Central memory CD4-positive, alpha-beta T cell (primary cell): ENCODE data around the gene SPINT4.
"Not testable (repeated sequence)": the region's sequence is repeated elsewhere in the genome, so short reads cannot be mapped to it uniquely, and the experiment has no call there.

Experiments used
- DNase-seq: peaks from one replicate; pipeline ENCODE4 v3.0.0; 2022
- total RNA-seq, 3 experiments: gene quantifications; one replicate each; lab custom pipeline; 2026; lab: John Stamatoyannopoulos, UW

Gene SPINT4
- total RNA-seq, result 0 reads per million in 3 experiments

GRCh38 chr20:45722047-45722446 lies at the start of gene SPINT4:
TSS of gene SPINT4 (plus strand) at chr20:45722347. CDS start at chr20:45722368, 21 bp downstream.
- no peak for DNase-seq

DNA sequence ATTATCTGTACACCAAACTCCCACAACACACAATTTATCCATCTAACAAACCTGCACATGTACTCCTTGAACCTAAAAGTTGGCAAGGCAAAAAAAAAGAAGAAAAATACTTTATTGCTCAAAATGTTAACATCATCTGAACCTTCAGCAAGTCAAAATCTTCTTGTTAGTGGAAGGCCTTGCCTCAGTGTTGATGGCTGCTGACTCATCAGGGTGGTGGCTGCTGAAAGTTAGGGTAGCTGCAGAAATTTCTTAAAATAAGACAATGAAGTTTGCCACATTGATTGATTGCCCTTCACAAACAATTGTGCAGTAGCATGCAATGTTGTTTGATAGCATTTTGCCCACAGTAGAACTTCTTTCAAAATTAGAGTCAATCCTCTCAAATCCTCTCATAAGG lies 49.4 kb upstream of the SPINT4 start:
- DNase-seq, result no peak

DNA sequence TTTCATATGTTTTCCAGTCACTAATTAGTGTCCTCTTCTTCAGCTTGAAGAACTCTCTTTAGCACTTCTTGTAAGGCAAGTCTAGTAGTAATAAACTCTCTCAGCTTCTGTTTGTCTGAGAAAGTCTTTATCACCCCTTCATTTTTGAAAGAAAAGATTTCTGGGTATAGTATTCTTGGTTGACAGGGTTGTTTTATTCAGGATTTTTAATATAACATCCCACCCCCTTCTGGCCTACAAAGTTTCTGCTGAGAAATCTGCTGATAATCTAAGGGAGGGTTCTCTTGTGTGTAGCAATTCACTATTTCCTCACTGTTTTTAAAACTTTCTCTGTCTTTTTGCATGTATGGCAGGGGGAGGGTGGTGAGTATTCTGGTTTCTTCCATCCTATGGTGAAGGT lies 42.5 kb upstream of the SPINT4 start:
- DNase-seq, result no peak

DNA sequence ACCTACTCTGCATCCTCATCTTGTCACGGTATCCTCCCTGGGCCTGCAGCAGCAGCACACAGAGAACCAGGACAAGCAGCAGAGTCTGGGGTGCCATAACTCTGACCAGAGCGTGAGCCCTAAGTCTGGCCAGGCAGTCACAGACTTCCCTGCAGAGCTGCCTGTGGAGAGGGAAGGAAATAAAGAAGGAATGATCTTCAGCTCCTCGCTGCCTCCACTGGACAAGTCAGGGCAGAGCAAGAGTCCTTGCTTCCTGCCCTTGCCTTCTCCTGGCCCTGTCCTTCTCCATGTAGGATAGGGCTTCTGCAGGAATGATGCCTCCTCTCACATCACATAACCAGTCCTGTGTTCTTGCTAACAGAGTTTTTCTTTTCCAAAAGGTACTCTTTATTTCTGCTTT lies 36.3 kb upstream of the SPINT4 start:
- no peak for DNase-seq

DNA sequence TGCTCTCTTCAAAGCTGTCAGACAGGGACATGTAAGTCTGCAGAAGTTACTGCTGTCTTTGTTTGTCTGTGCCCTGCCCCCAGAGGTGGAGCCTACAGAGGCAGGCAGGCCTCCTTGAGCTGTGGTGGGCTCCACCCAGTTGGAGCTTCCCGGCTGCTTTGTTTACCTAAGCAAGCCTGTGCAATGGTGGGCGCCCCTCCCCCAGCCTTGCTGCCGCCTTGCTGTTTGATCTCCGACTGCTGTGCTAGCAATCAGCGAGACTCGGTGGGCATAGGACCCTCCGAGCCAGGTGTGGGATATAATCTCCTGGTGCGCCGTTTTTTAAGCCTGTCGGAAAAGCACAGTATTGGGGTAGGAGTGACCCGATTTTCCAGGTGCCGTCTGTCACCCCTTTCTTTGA lies 28.8 kb upstream of the SPINT4 start:
- not testable (repeated sequence) for DNase-seq

DNA sequence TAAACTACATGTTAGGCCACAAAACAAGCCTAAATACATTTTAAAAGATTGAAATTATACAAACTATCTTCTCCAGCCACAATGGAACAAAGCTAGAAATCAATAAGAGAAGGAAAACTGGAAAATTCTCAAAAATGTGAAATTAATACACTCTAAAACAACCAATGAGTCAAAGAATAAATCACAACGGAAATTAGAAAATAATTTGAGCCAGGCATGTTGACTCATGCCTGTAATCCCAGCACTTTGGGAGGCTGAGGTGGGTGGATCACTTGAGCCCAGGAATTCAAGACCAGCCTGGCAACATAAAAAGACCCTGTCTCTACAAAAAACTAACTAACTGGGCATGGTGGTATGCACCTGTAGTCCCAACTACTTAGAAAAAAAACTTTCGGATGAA lies 26.7 kb upstream of the SPINT4 start:
- no peak for DNase-seq

- no peak for DNase-seq
These were observed 21.0 kb upstream of the SPINT4 start for GRCh38 chr20:45701104-45701503.

DNA sequence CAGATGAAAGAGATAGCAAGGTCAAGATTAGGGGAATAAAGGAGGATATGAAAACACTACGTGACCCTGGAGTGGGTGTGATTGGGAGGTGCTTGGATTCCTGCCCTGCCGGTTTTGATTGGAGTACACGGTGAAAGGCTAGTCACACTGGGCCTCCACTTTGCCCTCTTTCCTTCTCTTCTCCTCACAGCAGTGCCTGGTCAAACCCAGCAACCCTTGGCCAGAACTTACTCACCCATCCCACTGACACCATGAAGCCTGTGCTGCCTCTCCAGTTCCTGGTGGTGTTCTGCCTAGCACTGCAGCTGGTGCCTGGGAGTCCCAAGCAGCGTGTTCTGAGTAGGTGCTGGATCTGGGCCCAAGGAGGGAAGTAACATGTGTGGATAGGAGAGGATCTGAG lies 20.3 kb upstream of the SPINT4 start, which contains the start of gene WFDC13:
WFDC13 (plus strand) TSS at position 166 of the 400 bp plus-strand sequence; CDS start at position 252, 86 bp downstream.
- DNase-seq, result no peak

DNA sequence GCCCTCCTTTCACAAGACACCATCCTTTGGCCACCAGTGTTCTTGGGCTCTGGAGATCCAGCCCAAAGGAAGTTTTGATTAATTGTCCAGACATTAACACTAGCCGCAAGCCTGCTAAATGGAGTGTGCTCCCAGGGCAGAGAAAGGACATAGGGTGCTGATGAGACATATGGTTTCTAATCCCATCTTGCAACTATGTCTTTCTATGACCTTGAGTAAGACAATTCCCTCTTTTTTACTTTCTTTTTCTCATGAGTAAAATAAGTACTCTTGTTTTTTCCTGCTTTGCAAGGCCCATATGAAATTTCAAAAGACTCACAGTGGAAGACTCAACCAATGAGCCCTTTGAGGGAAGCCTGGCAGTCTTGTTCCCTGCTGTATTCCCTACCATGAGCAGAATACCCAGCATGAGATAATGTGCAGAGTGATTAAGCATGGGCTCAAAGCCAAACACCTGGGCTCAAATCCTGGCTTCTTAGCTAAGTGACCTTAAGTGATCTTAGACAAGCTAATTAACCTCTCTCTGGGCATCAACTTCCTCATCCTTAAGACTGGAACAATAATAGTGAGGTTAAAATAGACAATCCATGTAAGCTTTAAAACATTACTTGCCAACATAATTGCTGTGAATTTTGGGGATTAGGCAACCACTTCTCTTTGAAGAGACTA lies 17.0 kb upstream of the SPINT4 start, which contains the start of gene WFDC10B:
WFDC10B (minus strand) TSS at position 51 of the 669 bp plus-strand sequence. CDS start 19,027 bp downstream, outside the sequence.
- no peak for DNase-seq

GRCh38 chr20:45716141-45716688 lies 5.9 kb upstream of the SPINT4 start:
- DNase-seq, result not testable (repeated sequence)

GRCh38 chr20:45725134-45725533 lies 3.0 kb downstream of the SPINT4 start:
- DNase-seq, result no peak

DNA sequence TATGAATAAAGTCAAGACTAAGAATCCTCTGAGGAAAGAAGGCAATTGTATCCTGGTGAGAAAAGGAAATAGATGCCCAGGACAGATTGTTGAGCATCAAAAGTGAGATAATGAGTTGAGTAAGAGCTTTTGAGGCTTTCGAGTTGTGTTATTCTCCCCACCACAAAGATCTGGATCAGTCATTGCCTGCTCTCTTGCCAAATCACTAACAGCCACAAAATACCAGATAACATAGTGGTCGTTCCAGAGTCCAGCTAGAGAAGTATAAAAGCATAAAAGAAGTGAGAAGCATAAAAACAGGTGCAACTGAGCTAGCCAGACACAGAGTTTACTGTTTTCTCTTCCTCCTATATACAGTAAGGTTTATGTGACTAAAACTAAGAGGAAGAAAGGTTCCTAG lies 4.9 kb downstream of the SPINT4 start:
- no peak for DNase-seq

- DNase-seq, result no peak
These were observed 10.1 kb downstream of the SPINT4 start for GRCh38 chr20:45732199-45732598.

GRCh38 chr20:45735552-45735951 lies 13.4 kb downstream of the SPINT4 start:
- DNase-seq, result no peak

- no peak for DNase-seq
These were observed 13.8 kb downstream of the SPINT4 start for GRCh38 chr20:45735988-45736387.

- no peak for DNase-seq
These were observed 20.4 kb downstream of the SPINT4 start for GRCh38 chr20:45742596-45742995.

GRCh38 chr20:45745015-45745414 lies 22.9 kb downstream of the SPINT4 start:
- no peak for DNase-seq

GRCh38 chr20:45751721-45752120 lies 29.6 kb downstream of the SPINT4 start:
- no peak for DNase-seq

- no peak for DNase-seq
These were observed 30.6 kb downstream of the SPINT4 start for GRCh38 chr20:45752746-45753145.

- no peak for DNase-seq
These were observed 35.9 kb downstream of the SPINT4 start for GRCh38 chr20:45758096-45758495.

DNA sequence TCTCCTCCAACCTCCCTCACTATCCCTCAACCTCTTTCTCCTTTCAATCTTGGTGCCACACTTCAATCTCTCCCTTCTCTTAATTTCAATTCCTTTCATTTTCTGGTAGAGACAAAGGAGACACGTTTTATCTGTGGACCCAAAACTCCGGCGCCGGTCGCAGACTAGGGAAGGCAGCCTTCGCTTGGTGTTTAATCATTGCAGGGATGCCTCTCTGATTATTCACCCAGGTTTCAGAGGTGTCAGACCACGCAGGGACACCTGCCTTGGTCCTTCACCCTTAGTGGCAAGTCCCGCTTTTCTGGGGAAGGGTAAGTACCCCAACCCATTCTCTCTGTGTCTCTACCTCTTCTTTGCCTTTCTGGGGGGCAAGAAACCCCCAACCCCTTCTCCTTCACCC lies 37.8 kb downstream of the SPINT4 start:
- not testable (repeated sequence) for DNase-seq

GRCh38 chr20:45761966-45762365 lies 39.8 kb downstream of the SPINT4 start:
- DNase-seq, result not testable (repeated sequence)

DNA sequence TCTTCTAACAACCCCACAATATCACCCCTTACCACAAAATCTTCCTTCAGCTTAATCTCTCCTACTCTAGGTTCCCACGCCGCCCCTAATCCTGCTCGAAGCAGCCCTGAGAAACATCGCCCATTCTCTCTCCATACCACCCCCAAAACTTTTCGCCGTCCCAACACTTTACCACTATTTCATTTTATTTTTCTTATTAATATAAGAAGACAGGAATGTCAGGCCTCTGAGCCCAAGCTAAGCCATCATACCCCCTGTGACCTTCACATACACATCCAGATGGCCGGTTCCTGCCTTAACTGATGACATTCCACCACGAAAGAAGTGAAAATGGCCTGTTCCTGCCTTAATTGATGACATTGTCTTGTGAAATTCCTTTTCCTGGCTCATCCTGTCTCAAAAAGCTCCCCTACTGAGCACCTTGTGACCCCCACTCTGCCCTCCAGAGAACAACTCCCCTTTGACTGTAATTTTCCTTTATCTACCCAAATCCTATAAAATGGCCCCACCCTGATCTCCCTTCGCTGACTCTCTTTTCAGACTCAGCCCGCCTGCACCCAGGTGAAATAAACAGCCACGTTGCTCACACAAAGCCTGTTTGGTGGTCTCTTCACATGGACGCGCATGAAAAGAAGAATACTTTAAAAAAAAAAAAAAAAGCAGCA lies 42.6 kb downstream of the SPINT4 start:
- DNase-seq, result not testable (repeated sequence)

GRCh38 chr20:45765307-45765875 lies 43.2 kb downstream of the SPINT4 start:
- DNase-seq, result no peak
